Measurements from ENCODE around the gene CYTH2. TPM values are rescaled to one million over a fixed set of nuclear protein-coding genes. Genes with fewer than 3 reads are reported as not detected.

The CYTH2 gene
- total RNA-seq, 1 donor from 2014 or later = 50.3 TPM

DNA sequence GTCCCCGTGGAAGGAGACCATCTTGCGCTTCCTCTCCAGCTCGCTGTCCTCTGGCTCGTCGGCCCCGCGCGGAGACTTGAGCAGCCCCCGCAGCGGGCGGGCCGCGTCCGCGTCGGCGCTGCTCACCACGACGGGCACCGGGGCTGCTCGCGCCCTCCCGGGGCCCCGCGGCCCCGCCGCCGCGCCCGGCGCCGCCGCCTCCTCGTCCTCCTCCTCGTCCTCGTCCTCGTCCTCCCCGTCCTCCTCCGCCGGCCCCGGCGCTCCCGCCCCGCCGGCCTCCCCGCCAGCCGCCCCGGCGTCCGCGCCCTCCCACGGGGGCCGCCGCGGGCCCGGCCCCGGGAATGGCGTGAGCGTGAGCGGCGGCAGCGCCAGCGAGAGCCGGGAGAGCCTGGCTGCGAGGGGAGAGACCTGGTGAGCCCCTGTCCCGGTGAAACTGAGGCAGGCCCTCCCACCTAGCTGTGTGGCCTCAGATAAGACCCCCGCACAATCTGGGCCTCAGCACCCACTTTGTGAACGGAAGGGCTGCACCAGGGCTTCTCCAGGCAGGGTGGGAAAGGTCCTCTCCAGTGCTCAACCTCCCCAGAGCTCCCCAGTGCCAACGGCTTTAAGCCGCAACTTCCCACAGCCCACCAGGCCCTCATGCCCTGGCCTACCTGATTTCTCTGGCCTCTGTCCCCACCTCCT lies 24.7 kb downstream of the CYTH2 start:
- H3K27ac ChIP-seq = no peak overlapping the region
- H3K27me3 ChIP-seq = peaks cover 31% of the 10 kb centered on the region
- Mint-ChIP-seq H3K27ac (no peak overlapping the region), H3K27me3 (ENCODE audit: insufficient read depth, low read depth) (peaks cover 16% of the 10 kb centered on the region), H3K9me3 (no peaks in the 10 kb centered on the region), H3K36me3 (peaks cover 1% of the 10 kb centered on the region), H3K4me3 (peak overlapping the region; percentile 83), H3K4me1 (peaks cover 44% of the 10 kb centered on the region)
- no peaks in the 10 kb centered on the region for H3K79me2 ChIP-seq (ENCODE audit: low read depth)
- H3F3A ChIP-seq (ENCODE audit: low read depth) = peaks cover 49% of the 10 kb centered on the region
- peak overlapping the region; percentile 82 for H3K4me2 ChIP-seq
- H3K4me1 ChIP-seq = peaks cover 14% of the 10 kb centered on the region
- H2AFZ ChIP-seq (replicated peaks) = no peak overlapping the region
- TF ChIP-seq, protein P1, sequence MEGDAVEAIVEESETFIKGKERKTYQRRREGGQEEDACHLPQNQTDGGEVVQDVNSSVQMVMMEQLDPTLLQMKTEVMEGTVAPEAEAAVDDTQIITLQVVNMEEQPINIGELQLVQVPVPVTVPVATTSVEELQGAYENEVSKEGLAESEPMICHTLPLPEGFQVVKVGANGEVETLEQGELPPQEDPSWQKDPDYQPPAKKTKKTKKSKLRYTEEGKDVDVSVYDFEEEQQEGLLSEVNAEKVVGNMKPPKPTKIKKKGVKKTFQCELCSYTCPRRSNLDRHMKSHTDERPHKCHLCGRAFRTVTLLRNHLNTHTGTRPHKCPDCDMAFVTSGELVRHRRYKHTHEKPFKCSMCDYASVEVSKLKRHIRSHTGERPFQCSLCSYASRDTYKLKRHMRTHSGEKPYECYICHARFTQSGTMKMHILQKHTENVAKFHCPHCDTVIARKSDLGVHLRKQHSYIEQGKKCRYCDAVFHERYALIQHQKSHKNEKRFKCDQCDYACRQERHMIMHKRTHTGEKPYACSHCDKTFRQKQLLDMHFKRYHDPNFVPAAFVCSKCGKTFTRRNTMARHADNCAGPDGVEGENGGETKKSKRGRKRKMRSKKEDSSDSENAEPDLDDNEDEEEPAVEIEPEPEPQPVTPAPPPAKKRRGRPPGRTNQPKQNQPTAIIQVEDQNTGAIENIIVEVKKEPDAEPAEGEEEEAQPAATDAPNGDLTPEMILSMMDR (IDR thresholded peaks at IDR 0.05) = no peak
- TF ChIP-seq EZH2phosphoT487 (IDR thresholded peaks at IDR 0.05) (no peak), EZH2 (IDR thresholded peaks at IDR 0.05) (no peak)
- H3K36me3 ChIP-seq = no peaks in the 10 kb centered on the region
- H3K9ac ChIP-seq = no peak overlapping the region
- H3K9me3 ChIP-seq (ENCODE audit: low read depth) = no peaks in the 10 kb centered on the region
- DNase-seq (ENCODE audit: low spot score) = no peak
- H4K20me1 ChIP-seq (ENCODE audit: low read depth) = peaks cover 17% of the 10 kb centered on the region
- H3K4me3 ChIP-seq = peak overlapping the region; percentile 55

DNA sequence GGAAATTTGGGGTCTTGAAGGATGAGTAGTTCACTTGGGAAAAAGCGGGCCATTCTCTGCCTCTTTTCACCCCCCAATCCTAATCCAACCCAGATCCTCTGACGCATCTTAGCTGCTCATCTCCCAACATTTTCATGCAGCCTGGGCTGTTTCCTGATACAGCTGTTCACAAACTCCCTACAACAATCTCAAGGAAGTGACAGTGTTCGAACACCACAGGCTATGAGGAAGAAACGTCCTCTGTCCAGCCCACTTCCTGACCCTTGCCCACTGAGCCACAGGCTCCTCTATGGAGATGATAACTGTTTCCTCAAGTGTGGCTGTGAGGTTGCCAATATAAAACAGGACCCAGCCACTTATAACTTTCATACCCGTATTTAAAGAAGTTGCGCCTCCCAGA lies 26.2 kb downstream of the CYTH2 start:
- H3K27me3 ChIP-seq = peaks cover 25% of the 10 kb centered on the region
- H3F3A ChIP-seq (ENCODE audit: low read depth) = peaks cover 42% of the 10 kb centered on the region
- Mint-ChIP-seq H3K4me3 (peak overlapping the region; percentile 83), H3K9me3 (no peaks in the 10 kb centered on the region), H3K36me3 (peaks cover 1% of the 10 kb centered on the region), H3K27me3 (ENCODE audit: insufficient read depth, low read depth) (peaks cover 20% of the 10 kb centered on the region), H3K27ac (no peak overlapping the region), H3K4me1 (peaks cover 39% of the 10 kb centered on the region)
- no peak overlapping the region for H3K4me2 ChIP-seq
- no peaks in the 10 kb centered on the region for H3K36me3 ChIP-seq
- H3K79me2 ChIP-seq (ENCODE audit: low read depth) = no peaks in the 10 kb centered on the region
- H3K9ac ChIP-seq = no peak overlapping the region
- TF ChIP-seq EZH2phosphoT487 (IDR thresholded peaks at IDR 0.05) (no peak), EZH2 (IDR thresholded peaks at IDR 0.05) (no peak)
- TF ChIP-seq, protein P1 (IDR thresholded peaks at IDR 0.05) = no peak
- no peak overlapping the region for H3K4me3 ChIP-seq
- H3K4me1 ChIP-seq = peaks cover 14% of the 10 kb centered on the region
- no peak overlapping the region for H3K27ac ChIP-seq
- no peak for DNase-seq (ENCODE audit: low spot score)
- peaks cover 13% of the 10 kb centered on the region for H4K20me1 ChIP-seq (ENCODE audit: low read depth)
- H2AFZ ChIP-seq (replicated peaks) = no peak overlapping the region
- H3K9me3 ChIP-seq (ENCODE audit: low read depth) = no peaks in the 10 kb centered on the region

DNA sequence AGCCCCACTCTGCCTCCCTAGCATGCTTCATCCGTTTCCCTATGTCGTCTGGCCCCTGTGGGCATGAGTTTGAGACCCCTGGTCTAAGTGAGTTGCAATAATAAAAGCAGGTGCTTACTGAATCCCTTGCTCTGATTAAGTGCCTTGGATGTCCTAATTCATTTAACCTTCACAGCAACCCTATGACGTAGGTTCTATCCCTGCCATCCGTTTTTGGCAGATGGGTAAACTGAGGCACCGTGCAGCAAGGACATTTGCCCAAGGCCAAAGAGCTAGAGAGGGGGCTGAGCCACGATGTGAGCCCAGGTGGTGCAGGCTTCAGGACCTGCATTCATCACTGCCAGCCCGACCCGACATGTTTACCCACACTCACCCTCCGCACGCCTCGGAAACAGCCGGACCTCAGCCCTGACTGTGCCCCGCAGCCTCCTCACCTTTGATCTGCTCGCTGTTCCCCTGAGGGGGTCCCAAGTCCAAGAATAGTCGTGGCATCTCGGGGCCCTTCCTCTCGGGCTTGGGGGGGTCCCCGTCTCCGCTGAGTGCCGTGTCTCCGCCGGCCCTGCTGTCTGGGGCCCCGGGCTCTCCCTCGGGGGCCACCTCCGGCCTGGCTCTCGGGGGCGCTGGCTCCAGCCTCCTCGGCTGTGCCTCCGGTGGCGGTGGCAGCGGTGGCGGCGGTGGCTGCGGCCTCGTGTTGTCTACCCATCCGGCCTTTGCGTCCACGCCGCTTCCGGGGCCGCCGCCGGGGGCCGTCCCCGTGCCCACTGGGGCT lies 28.0 kb downstream of the CYTH2 start:
- Histone ChIP-seq H3K36me3 (no peaks in the 10 kb centered on the region), H3K4me1 (peaks cover 10% of the 10 kb centered on the region), H3F3A (ENCODE audit: low read depth) (peaks cover 37% of the 10 kb centered on the region), H3K27ac (no peak overlapping the region), H3K4me2 (no peak overlapping the region), H4K20me1 (ENCODE audit: low read depth) (peaks cover 8% of the 10 kb centered on the region), H2AFZ (replicated peaks) (no peak overlapping the region), H3K9ac (no peak overlapping the region), H3K9me3 (ENCODE audit: low read depth) (no peaks in the 10 kb centered on the region), H3K27me3 (peaks cover 20% of the 10 kb centered on the region), H3K4me3 (no peak overlapping the region), H3K79me2 (ENCODE audit: low read depth) (no peaks in the 10 kb centered on the region)
- DNase-seq (ENCODE audit: low spot score) = no peak
- Mint-ChIP-seq H3K4me1 (peaks cover 32% of the 10 kb centered on the region), H3K36me3 (peaks cover 1% of the 10 kb centered on the region), H3K9me3 (no peaks in the 10 kb centered on the region), H3K4me3 (no peak overlapping the region), H3K27me3 (ENCODE audit: insufficient read depth, low read depth) (peaks cover 17% of the 10 kb centered on the region), H3K27ac (no peak overlapping the region)
- TF ChIP-seq, protein P1 (IDR thresholded peaks at IDR 0.05) = no peak
- TF ChIP-seq EZH2phosphoT487 (IDR thresholded peaks at IDR 0.05) (no peak), EZH2 (IDR thresholded peaks at IDR 0.05) (no peak)
